ENCODE measurements around the gene DLGAP4. TPM values are rescaled to one million over a fixed set of nuclear protein-coding genes. Genes with fewer than 3 reads are reported as not detected.

The DLGAP4 gene
- total and polyA plus RNA-seq, 2 of the 13 experiments (the other 11 are each of a cell fraction or from before 2014, with no cell fraction given): 15.2 to 26.7 TPM

DNA sequence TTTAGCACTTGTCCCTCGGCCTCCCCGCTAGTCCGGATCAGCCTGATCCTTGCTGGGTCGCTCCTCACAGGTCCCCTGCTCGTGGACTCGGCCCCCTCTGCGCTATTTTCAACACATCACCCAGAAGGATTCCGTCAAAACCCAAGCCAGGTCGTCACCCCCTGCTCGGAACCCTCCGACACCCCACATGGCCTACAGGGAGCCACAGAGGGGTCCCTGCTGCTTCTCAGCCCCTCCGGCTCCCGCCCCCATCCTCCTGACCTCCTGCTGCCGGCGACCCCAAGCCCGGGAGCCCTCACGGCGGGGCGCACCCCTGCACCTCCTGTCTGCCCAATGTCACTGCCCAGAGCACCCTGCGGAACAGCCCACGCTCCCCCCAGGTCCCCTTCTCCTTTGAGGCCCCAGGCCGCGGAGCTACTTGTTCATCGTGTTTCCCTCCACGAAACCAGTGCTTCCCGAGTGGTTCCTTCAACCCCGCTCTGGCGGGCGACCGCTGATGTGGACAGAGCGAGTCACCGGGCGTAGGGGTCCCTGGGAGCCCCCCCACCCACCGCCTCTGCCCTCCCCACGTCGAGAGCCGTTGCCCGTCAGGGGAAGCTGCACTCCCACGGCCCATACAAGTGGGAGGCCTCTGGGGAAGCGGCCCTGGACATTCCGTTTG, 234.5 kb downstream of the DLGAP4 start:
- ChIA-PET CTCF (ENCODE audit: low intra/inter-chr PET ratio, low total read pairs) (no interaction called here), POLR2A (interaction anchor here (0.6 kb wide), 1 partner anchor 55 kb away, joined by 3 read pairs; no protein-coding TSS in a partner anchor)
- peaks cover 40% of the 10 kb centered on the region for H3K4me1 ChIP-seq (ENCODE audit: insufficient read depth, low read length)
- H3K79me2 ChIP-seq (ENCODE audit: insufficient read depth, low read length): no peaks in the 10 kb centered on the region
- DNase-seq (ENCODE audit: low spot score) (no peak), FAIRE-seq (no peak), ATAC-seq (no peak)
- H4K20me1 ChIP-seq (ENCODE audit: insufficient read depth, low read length): no peaks in the 10 kb centered on the region; the same call in 1 of the 2 replicates
- H3K4me2 ChIP-seq (ENCODE audit: low read depth, low read length): no peak overlapping the region
- 84% methylated on average over 41 of the region's 41 CpGs for WGBS (ENCODE audit: low lambda C conversion rate)
- H3K27me3 ChIP-seq (ENCODE audit: control insufficient read depth in 1 of 2, insufficient read depth in 2 of 2, low read length in 2 of 2): no peaks in the 10 kb centered on the region
- BruUV-seq (replicated peaks): no TSS peak
- no peaks in the 10 kb centered on the region for H3K9me3 ChIP-seq (ENCODE audit: low read length)
- intact Hi-C loops (cut with micrococcal nuclease; ENCODE audit: unreplicated experiment): no loop called here
- no peak overlapping the region for H3K4me3 ChIP-seq (replicated peaks in 1 of 3; ENCODE audit: insufficient read depth in 1 of 3, low read depth in 2 of 3, low read length in 3 of 3)
- in situ Hi-C loops (cut with HindIII; ENCODE audit: extremely low pct_ligation_motif_present, low pct_unique_long_range_greater_than_20kb): no loop called here
- no peak overlapping the region for H3K27ac ChIP-seq (ENCODE audit: extremely low read length, insufficient read depth, low read length)
- no peak overlapping the region for H2AFZ ChIP-seq (ENCODE audit: low read length)
- H3K36me3 ChIP-seq (replicated peaks in 1 of 2; ENCODE audit: control insufficient read depth in 1 of 2, insufficient read depth in 2 of 2, low read length in 2 of 2): no peaks in the 10 kb centered on the region
- H3K9ac ChIP-seq (ENCODE audit: insufficient read depth, low read depth, low read length): no peak overlapping the region
- TF ChIP-seq TBL1XR1 (IDR thresholded peaks at IDR 0.05; ENCODE audit: borderline replicate concordance, low read length, partially characterized antibody) (no peak), MXI1 (IDR thresholded peaks at IDR 0.05; ENCODE audit: borderline replicate concordance, low read depth, low read length) (no peak), ZNF274 (CRISPR knock-in tag; IDR thresholded peaks at IDR 0.05) (peak; percentile 59; the same call in 1 of the 2 replicates), ZNF768 (CRISPR knock-in tag; IDR thresholded peaks at IDR 0.05) (peak; percentile 13; the same call in 1 of the 2 replicates), ETV6 (CRISPR knock-in tag; conservative IDR thresholded peaks at IDR 0.05) (no peak), CBX5 (CRISPR knock-in tag; IDR thresholded peaks at IDR 0.05; ENCODE audit: borderline replicate concordance) (no peak), ZNF788 (CRISPR knock-in tag; IDR thresholded peaks at IDR 0.05; ENCODE audit: borderline replicate concordance) (no peak), ZNF547 (CRISPR knock-in tag; IDR thresholded peaks at IDR 0.05) (peak; percentile 42; the same call in 1 of the 2 replicates), SKI (IDR thresholded peaks at IDR 0.05; ENCODE audit: partially characterized antibody) (no peak), BRD4 (CRISPR knock-in tag; IDR thresholded peaks at IDR 0.05) (no peak), ZNF776 (CRISPR knock-in tag; IDR thresholded peaks at IDR 0.05) (no peak), ATAD3A (CRISPR knock-in tag; IDR thresholded peaks at IDR 0.05) (no peak), ZNF101 (CRISPR knock-in tag; IDR thresholded peaks at IDR 0.05; ENCODE audit: borderline replicate concordance, low read depth) (no peak), MED8 (CRISPR knock-in tag; IDR thresholded peaks at IDR 0.05; ENCODE audit: insufficient replicate concordance) (no peak), ZNF430 (CRISPR knock-in tag; IDR thresholded peaks at IDR 0.05) (no peak), ZNF749 (CRISPR knock-in tag; IDR thresholded peaks at IDR 0.05; ENCODE audit: borderline replicate concordance) (no peak), ZNF367 (CRISPR knock-in tag; IDR thresholded peaks at IDR 0.05; ENCODE audit: borderline replicate concordance) (no peak), CAMTA2 (CRISPR knock-in tag; IDR thresholded peaks at IDR 0.05; ENCODE audit: borderline replicate concordance) (no peak), NFIC (IDR thresholded peaks at IDR 0.05; ENCODE audit: low read length) (no peak), ZMYM2 (CRISPR knock-in tag; IDR thresholded peaks at IDR 0.05) (no peak), AGO2 (optimal IDR thresholded peaks at IDR 0.05; ENCODE audit: low read depth, low read length) (peak; percentile 21), ZNF589 (CRISPR knock-in tag; conservative IDR thresholded peaks at IDR 0.05) (no peak)
- TF ChIP-seq, protein P1, sequence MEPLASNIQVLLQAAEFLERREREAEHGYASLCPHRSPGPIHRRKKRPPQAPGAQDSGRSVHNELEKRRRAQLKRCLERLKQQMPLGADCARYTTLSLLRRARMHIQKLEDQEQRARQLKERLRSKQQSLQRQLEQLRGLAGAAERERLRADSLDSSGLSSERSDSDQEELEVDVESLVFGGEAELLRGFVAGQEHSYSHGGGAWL (CRISPR knock-in tag; IDR thresholded peaks at IDR 0.05): 0 out of 2 replicates have a peak, but pooled peaks have one; percentile 27

All from HepG2 (cell line).